ENCODE data around the gene DBH.
"Not testable (repeated sequence)": the region's sequence is repeated elsewhere in the genome, so short reads cannot be mapped to it uniquely, and the experiment has no call there.

The DBH gene

DNA sequence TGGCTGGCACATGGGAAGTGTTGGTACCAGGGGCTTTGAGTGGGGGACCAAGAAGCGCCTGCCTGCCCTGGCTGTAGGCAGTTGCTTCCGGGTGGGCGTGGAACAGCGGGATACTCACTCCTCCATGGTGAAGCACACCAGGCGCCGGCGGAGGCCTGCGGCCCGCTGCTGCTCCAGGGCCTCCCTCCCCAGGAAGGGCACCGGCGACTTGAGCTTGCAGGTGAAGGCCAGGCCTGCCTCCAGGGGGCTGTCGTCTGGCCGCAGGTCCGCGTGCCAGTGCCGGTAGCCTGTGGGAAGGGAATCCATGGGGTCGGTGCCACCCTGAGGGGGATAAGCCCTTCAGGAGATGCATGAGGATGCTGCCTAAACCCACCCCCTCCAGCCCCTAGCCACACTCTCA, 34.3 kb downstream of the DBH start:
- no peak overlapping the region for H3K4me3 Mint-ChIP-seq
- no peaks in the 10 kb centered on the region for H3K9me3 Mint-ChIP-seq (ENCODE audit: low read depth)
- no peaks in the 10 kb centered on the region for H3K27me3 Mint-ChIP-seq
- no peak overlapping the region for H3K27ac Mint-ChIP-seq
- peaks cover 6% of the 10 kb centered on the region for H3K4me1 Mint-ChIP-seq (ENCODE audit: low read depth)
- H3K36me3 Mint-ChIP-seq: peaks cover 2% of the 10 kb centered on the region

GRCh38 chr9:133671371-133671770, 35.2 kb downstream of the DBH start:
- H3K4me3 Mint-ChIP-seq: no peak overlapping the region
- H3K4me1 Mint-ChIP-seq (ENCODE audit: low read depth): peaks cover 15% of the 10 kb centered on the region
- H3K27ac Mint-ChIP-seq: no peak overlapping the region
- H3K27me3 Mint-ChIP-seq: no peaks in the 10 kb centered on the region
- H3K9me3 Mint-ChIP-seq (ENCODE audit: low read depth): no peaks in the 10 kb centered on the region
- peaks cover 2% of the 10 kb centered on the region for H3K36me3 Mint-ChIP-seq

DNA sequence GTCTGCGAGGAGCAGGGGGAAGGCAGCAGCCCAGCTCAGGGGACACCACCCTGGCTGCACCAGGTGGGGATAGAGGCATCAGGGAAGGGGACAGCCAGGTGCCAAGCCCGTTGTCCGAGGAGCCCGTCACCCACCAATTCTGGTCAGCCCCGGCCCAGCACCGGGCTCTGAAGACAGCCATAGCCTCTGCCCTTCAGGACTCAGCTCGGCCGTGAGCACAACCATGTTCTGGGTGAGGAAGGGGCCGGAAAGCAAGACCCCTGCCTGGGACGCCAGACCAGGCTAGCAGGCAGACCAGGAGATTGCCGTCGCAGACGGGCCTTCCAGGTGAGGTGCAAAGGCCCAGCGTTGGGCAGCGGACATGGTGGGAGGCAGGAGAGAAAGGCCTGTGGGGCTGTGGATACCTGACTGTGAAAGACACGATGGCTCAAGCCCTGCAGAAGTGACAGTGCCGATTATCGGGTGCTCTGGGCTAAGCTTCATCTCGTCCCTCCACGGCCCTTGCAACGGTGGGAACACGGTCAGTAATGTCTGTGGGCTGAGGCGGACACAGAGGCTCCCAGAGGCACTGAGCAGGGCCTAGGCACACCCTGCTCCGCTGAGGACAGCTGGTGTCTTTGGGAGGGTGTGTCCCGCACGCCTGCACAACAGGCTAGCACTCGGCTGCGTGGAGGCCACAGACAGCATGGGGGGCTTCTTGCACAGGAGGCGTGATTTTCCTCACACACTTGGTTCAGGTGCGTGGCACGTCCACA, 36.5 kb downstream of the DBH start:
- Mint-ChIP-seq H3K27me3 (no peaks in the 10 kb centered on the region), H3K27ac (no peak overlapping the region), H3K4me1 (ENCODE audit: low read depth) (peaks cover 29% of the 10 kb centered on the region), H3K36me3 (peaks cover 2% of the 10 kb centered on the region), H3K4me3 (no peak overlapping the region), H3K9me3 (ENCODE audit: low read depth) (no peaks in the 10 kb centered on the region)

- Mint-ChIP-seq H3K27ac (no peak overlapping the region), H3K4me3 (no peak overlapping the region), H3K27me3 (no peaks in the 10 kb centered on the region), H3K9me3 (ENCODE audit: low read depth) (no peaks in the 10 kb centered on the region), H3K4me1 (ENCODE audit: low read depth) (peaks cover 32% of the 10 kb centered on the region), H3K36me3 (peaks cover 2% of the 10 kb centered on the region)
These were observed 37.1 kb downstream of the DBH start for GRCh38 chr9:133673258-133673655.

DNA sequence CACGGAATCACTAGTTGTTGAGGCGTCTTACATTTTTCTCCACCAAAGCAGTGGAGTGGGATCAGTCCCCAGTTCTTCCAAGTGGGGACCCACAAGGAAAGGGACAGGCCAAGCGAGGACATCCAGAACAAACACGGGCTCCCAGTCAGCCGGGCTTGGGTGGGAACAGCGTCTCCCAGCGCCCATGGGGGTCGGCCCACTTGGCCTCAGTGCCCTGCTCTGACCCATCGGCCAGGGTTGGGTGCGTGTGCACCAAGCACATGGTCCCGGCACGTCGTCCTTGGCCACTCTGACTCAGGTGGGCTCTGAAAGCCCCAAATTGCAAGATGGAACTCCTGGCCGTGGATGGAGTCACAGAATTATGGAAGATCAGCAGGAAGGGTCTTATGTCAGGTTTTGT, 37.9 kb downstream of the DBH start:
- no peak overlapping the region for H3K27ac Mint-ChIP-seq
- H3K4me1 Mint-ChIP-seq (ENCODE audit: low read depth): peaks cover 37% of the 10 kb centered on the region
- no peak overlapping the region for H3K4me3 Mint-ChIP-seq
- no peaks in the 10 kb centered on the region for H3K9me3 Mint-ChIP-seq (ENCODE audit: low read depth)
- no peaks in the 10 kb centered on the region for H3K27me3 Mint-ChIP-seq
- peaks cover 2% of the 10 kb centered on the region for H3K36me3 Mint-ChIP-seq

DNA sequence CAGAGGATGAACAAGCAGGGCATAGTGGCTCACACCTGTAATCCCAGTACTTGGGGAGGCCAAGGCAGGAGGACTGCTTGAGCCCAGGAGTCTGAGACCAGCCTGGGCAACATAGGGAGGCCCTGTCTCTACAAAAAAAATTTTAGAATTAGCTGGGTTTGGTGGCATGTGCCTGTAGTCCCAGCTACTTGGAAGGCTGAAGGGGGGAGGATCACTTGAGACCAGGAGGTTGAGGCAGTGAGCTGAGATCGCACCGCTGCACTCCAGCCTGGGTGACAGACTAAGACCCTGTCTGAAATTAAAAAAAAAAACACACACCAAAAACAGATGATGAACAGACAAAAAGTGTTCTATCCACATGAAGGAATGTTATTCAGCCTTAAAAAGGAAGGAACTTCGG, 39.6 kb downstream of the DBH start:
- peaks cover 37% of the 10 kb centered on the region for H3K4me1 Mint-ChIP-seq (ENCODE audit: low read depth)
- H3K4me3 Mint-ChIP-seq; H3K36me3 Mint-ChIP-seq; H3K9me3 Mint-ChIP-seq (ENCODE audit: low read depth); H3K27me3 Mint-ChIP-seq: not testable (repeated sequence)
- peak overlapping the region; percentile 34 for H3K27ac Mint-ChIP-seq

DNA sequence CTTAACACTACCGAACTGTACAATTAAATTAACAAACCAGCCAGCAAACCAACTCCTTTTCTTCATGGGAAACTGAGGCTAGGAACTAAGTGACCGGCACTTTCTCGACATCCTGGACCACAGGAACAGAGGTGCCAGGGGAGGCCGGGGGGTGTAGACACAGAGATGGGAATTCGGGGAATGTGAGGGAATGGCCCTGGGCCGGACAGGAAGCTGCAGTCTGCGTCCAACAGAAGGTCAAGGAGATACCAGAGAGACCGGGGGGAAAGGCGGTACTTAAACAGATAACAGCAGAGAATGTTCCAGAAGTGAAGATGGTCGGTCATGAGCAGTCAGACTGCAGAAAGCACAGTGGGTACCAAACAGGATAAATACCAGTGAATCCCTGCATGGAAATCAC, 40.3 kb downstream of the DBH start:
- peak overlapping the region; percentile 87 for H3K27ac Mint-ChIP-seq
- peaks cover 2% of the 10 kb centered on the region for H3K36me3 Mint-ChIP-seq
- peaks cover 37% of the 10 kb centered on the region for H3K4me1 Mint-ChIP-seq (ENCODE audit: low read depth)
- no peak overlapping the region for H3K4me3 Mint-ChIP-seq
- H3K27me3 Mint-ChIP-seq: no peaks in the 10 kb centered on the region
- H3K9me3 Mint-ChIP-seq (ENCODE audit: low read depth): no peaks in the 10 kb centered on the region

DNA sequence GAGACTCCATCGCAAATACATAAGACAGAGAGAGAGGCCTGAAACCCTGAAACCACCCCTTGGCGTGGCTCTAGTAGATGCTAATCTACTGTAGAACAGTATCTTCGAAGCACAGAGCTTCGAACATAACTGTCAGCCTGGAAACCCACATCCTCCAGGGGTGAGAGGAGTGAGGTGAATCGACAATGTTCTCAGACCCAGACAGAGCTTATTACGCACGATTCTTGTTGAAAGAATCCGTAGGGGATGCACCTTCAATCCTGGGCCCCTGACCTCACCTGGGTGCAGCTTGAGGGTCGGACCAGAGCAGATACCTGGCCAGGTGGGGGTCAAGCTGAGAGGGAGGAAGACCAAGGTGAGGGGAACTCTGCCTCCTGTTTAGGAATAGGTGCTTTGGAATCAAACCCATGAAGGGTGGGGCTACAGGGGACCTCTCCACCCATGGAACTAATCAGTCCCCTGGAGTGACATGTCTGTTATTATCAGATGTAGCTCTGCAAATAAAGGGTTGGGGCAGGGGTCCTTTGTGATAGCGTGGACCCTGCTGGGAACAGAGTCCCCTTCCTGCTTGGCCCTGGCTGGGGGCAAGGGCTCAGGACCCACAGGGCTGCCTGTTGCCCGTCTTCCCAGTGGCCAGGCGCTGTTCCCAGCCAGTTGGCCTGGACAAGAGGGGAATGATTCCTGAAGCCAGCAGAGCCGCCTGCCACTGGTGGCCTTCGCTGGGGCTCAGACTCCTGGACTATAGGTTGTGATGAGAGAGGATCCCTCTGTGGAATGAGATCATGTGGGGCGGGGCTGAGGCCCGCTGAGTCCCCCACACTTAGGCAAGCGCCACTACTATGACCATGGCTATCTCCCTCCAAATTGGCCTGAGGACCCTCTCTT, 41.2 kb downstream of the DBH start:
- peaks cover 42% of the 10 kb centered on the region for H3K4me1 Mint-ChIP-seq (ENCODE audit: low read depth)

GRCh38 chr9:133679056-133679455, 42.9 kb downstream of the DBH start:
- Mint-ChIP-seq H3K4me1 (ENCODE audit: low read depth) (peaks cover 54% of the 10 kb centered on the region), H3K9me3 (ENCODE audit: low read depth) (no peaks in the 10 kb centered on the region), H3K36me3 (peaks cover 2% of the 10 kb centered on the region), H3K27ac (no peak overlapping the region), H3K27me3 (no peaks in the 10 kb centered on the region), H3K4me3 (no peak overlapping the region)

More for the DNA sequence above, 41.2 kb downstream of the DBH start:
- H3K27ac Mint-ChIP-seq: peak overlapping the region; percentile 87
- peak overlapping the region; percentile 52 for H3K4me3 Mint-ChIP-seq
- H3K36me3 Mint-ChIP-seq: peaks cover 2% of the 10 kb centered on the region
- no peaks in the 10 kb centered on the region for H3K27me3 Mint-ChIP-seq
- no peaks in the 10 kb centered on the region for H3K9me3 Mint-ChIP-seq (ENCODE audit: low read depth)

GRCh38 chr9:133679466-133680061, 43.4 kb downstream of the DBH start:
- Mint-ChIP-seq H3K36me3 (peaks cover 2% of the 10 kb centered on the region), H3K27ac (no peak overlapping the region), H3K9me3 (ENCODE audit: low read depth) (no peaks in the 10 kb centered on the region), H3K4me3 (no peak overlapping the region), H3K27me3 (no peaks in the 10 kb centered on the region), H3K4me1 (ENCODE audit: low read depth) (peaks cover 56% of the 10 kb centered on the region)

GRCh38 chr9:133680250-133680975, 44.2 kb downstream of the DBH start:
- Mint-ChIP-seq H3K27ac (no peak overlapping the region), H3K27me3 (no peaks in the 10 kb centered on the region), H3K4me3 (no peak overlapping the region), H3K9me3 (ENCODE audit: low read depth) (no peaks in the 10 kb centered on the region), H3K4me1 (ENCODE audit: low read depth) (peaks cover 51% of the 10 kb centered on the region), H3K36me3 (no peaks in the 10 kb centered on the region)

GRCh38 chr9:133680976-133681657, 45.0 kb downstream of the DBH start:
- Mint-ChIP-seq H3K36me3 (no peaks in the 10 kb centered on the region), H3K9me3 (ENCODE audit: low read depth) (no peaks in the 10 kb centered on the region), H3K4me1 (ENCODE audit: low read depth) (peaks cover 44% of the 10 kb centered on the region), H3K4me3 (no peak overlapping the region), H3K27me3 (no peaks in the 10 kb centered on the region), H3K27ac (no peak overlapping the region)

DNA sequence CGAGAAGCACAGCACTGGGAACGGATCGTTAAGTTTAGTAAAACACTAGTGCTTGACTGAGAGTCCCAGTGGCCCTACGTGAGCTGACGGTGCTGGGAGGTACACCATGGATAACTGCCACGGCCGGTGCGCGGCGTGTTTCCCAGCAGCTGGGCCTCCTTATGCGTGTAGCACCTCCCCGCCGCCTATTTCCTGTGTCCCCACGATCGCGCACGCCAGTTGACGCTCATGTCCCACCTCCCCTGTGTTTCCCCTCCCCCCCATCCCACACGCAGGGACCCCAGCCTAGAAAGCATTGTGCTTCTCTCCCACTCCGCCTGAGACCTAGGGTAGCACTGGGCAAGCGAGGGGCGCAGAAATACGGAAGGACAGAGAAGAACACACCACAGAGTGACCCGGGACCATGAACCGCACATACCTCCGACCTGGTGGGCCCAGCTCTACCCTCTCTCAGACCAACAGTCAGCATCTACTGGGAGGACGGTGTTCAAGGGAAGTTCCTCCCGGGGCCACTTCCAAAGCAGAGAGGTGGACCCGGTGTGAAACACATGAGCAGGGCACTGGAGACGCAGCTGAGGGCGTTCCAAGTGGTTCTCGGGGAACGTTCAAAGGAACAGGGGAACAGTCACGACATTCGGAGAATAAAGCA, 45.6 kb downstream of the DBH start:
- peaks cover 39% of the 10 kb centered on the region for H3K4me1 Mint-ChIP-seq (ENCODE audit: low read depth)
- H3K27ac Mint-ChIP-seq: no peak overlapping the region
- H3K36me3 Mint-ChIP-seq: no peaks in the 10 kb centered on the region
- H3K27me3 Mint-ChIP-seq: no peaks in the 10 kb centered on the region
- H3K4me3 Mint-ChIP-seq: no peak overlapping the region
- no peaks in the 10 kb centered on the region for H3K9me3 Mint-ChIP-seq (ENCODE audit: low read depth)

Measured in activated naive CD8-positive, alpha-beta T cell (primary cell).